K562 (cell line): ENCODE measurements around the gene SLX9. TPM values are rescaled to one million over a fixed set of nuclear protein-coding genes. Genes with fewer than 3 reads are reported as not detected.

ENCODE experiments used
- FUS ChIP-seq: fragments of 200-400 bp; formaldehyde crosslinking; optimal IDR thresholded peaks from 2 replicates; pipeline ENCODE3; 2017; ENCODE audit warnings: low read depth, low read length
- GTF2E2 ChIP-seq: fragments of 200-800 bp; sonication (Bioruptor generic); IDR thresholded peaks from 2 replicates; pipeline ENCODE4 v1.6.1; 2016; ENCODE audit warnings: missing genetic modification characterization, missing compliant biosample characterization
- HDAC2 ChIP-seq: fragments of 450-650 bp; IDR thresholded peaks from 2 replicates; pipeline ENCODE4 v1.6.1; 2016; ENCODE audit warnings: mild to moderate bottlenecking
- HMG20B ChIP-seq: fragments of 250-450 bp; sonication (Bioruptor Pico); IDR thresholded peaks from 2 replicates; pipeline ENCODE4 v1.5.0; 2021; ENCODE audit warnings: mild to moderate bottlenecking
- MAX ChIP-seq: sonication (generic); formaldehyde crosslinking; IDR thresholded peaks from 2 replicates; pipeline ENCODE4 v1.9.0; 2022; ENCODE audit warnings: mild to moderate bottlenecking, missing genetic modification reagents
- MED1 ChIP-seq: sonication (generic); formaldehyde crosslinking; IDR thresholded peaks from 2 replicates; pipeline ENCODE4 v1.8.1; 2023; ENCODE audit warnings: missing genetic modification reagents, borderline replicate concordance
- NCOA2 ChIP-seq, 2 experiments: fragments of 450-650 bp; IDR thresholded peaks; 2 replicates each; pipeline ENCODE4 v1.6.1; 2018; ENCODE audit warnings: mild to moderate bottlenecking in 2 of 2, moderate library complexity in 1 of 2; ENCODE audit not compliant: partially characterized antibody in 2 of 2
- NR2C2 ChIP-seq, 2 experiments: fragments of 200-800 bp in 1 of 2; sonication (Bioruptor generic) in 1 of 2; sonication (generic) in 1 of 2; formaldehyde crosslinking in 1 of 2; IDR thresholded peaks; 2 replicates each; pipeline versions ENCODE4 v1.6.1 to v1.8.0; 2016 to 2022; ENCODE audit warnings: mild to moderate bottlenecking in 1 of 2, missing compliant biosample characterization in 1 of 2, missing genetic modification characterization in 1 of 2, missing genetic modification reagents in 1 of 2
- RERE ChIP-seq: sonication (generic); formaldehyde crosslinking; IDR thresholded peaks from 2 replicates; pipeline ENCODE4 v1.8.0; 2023; ENCODE audit warnings: missing genetic modification reagents, mild to moderate bottlenecking, borderline replicate concordance
- SAFB ChIP-seq: fragments of 200-400 bp; formaldehyde crosslinking; IDR thresholded peaks from 2 replicates; pipeline ENCODE4 v1.6.1; 2017; ENCODE audit warnings: low read depth, low read length, borderline replicate concordance
- TARDBP ChIP-seq: fragments of 450-650 bp; IDR thresholded peaks from 2 replicates; pipeline ENCODE4 v1.6.1; 2016
- TRIM25 ChIP-seq: fragments of 450-650 bp; IDR thresholded peaks from 2 replicates; pipeline ENCODE4 v1.7.0; 2016; ENCODE audit warnings: borderline replicate concordance
- ZNF232 ChIP-seq: sonication (generic); formaldehyde crosslinking; IDR thresholded peaks from 2 replicates; pipeline ENCODE4 v1.8.0; 2022; ENCODE audit warnings: mild to moderate bottlenecking, missing genetic modification reagents
- ZNF354B ChIP-seq: fragments of 250-450 bp; sonication (Bioruptor Pico); IDR thresholded peaks from 2 replicates; pipeline ENCODE4 v1.4.0; 2020
- ZNF518B ChIP-seq: fragments of 250-450 bp; sonication (Bioruptor Pico); IDR thresholded peaks from 2 replicates; pipeline ENCODE4 v1.5.0; 2021; ENCODE audit warnings: mild to moderate bottlenecking, moderate library complexity
- ZNF583 ChIP-seq: fragments of 250-450 bp; sonication (Bioruptor Pico); IDR thresholded peaks from 2 replicates; pipeline ENCODE4 v1.4.0; 2020
- ZNF76 ChIP-seq: fragments of 250-450 bp; sonication (Bioruptor Pico); IDR thresholded peaks from 2 replicates; pipeline ENCODE4 v1.4.0; 2020; ENCODE audit warnings: mild to moderate bottlenecking, moderate library complexity, borderline replicate concordance
- polyA plus RNA-seq, 8 experiments: library from polyadenylated mRNA; depleted of rRNA in 4 of 8; stranded (reverse) in 5 of 8; unstranded in 3 of 8; fragments of >200 nt; fragmentation: Nextera tagmentation in 2 of 8; fragmentation: Illumina TruSeq in 1 of 8; extraction: Ambion mirVana in 2 of 8; extraction: Trizol in 1 of 8; gene quantifications; 2 replicates each; pipeline versions ENCODE4 v1.2.1 to v1.2.3, GENCODE V29; 2011 to 2014; ENCODE audit warnings: inconsistent platforms in 1 of 8, missing spikeins in 1 of 8
- total RNA-seq, 7 experiments: library from RNA; depleted of rRNA in 6 of 7; stranded (reverse); fragments of >200 nt in 6 of 7; fragmentation: Illumina TruSeq in 2 of 7; extraction: Trizol in 2 of 7; gene quantifications; 2 replicates each; pipeline versions ENCODE4 v1.2.1 to v1.2.3, GENCODE V29; 2011 to 2021; ENCODE audit warnings: low replicate concordance in 1 of 7

The SLX9 gene
- total and polyA plus RNA-seq, 9 of the 15 experiments (the other 6 are each of a cell fraction or from before 2014, with no cell fraction given): 1.2 to 75.5 (median 16.5) TPM

- TF ChIP-seq ZNF76 (0 out of 2 replicates have a peak, but pooled peaks have one; percentile 7), MAX (CRISPR knock-in tag) (0 out of 2 replicates have a peak, but pooled peaks have one; percentile 5), SAFB (0 out of 2 replicates have a peak, but pooled peaks have one; percentile 2), ZNF354B (no peak), ZNF232 (CRISPR knock-in tag) (0 out of 2 replicates have a peak, but pooled peaks have one; percentile 6), TARDBP (no peak), TRIM25 (no peak), HMG20B (CRISPR knock-in tag) (no peak), GTF2E2 (tag) (peak; percentile 80; the same call in 1 of the 2 replicates), FUS (peak; percentile 9), NR2C2 (CRISPR knock-in tag; IDR thresholded peaks at IDR 0.05) (no peak), NR2C2 (tag; IDR thresholded peaks at IDR 0.05) (peak; percentile 91), ZNF583 (no peak), RERE (CRISPR knock-in tag) (0 out of 2 replicates have a peak, but pooled peaks have one; percentile 55), MED1 (CRISPR knock-in tag) (0 out of 2 replicates have a peak, but pooled peaks have one; percentile 62), HDAC2 (no peak), NCOA2 (IDR thresholded peaks at IDR 0.05; ENCODE audit: partially characterized antibody in 2 of 2) (no peak), ZNF518B (no peak)
Observed at GRCh38 chr21:44940116-44940631, 345 bp downstream of the SLX9 start (continued).
